Measurements from ENCODE around the gene AFF2. TPM values are rescaled to one million over a fixed set of nuclear protein-coding genes. Genes with fewer than 3 reads are reported as not detected.

AFF2 gene
- total RNA-seq, 1 experiment from 2014 or later: 0.05 TPM

- H3K27ac ChIP-seq (ENCODE audit: low read depth, low read length): no peak overlapping the region
- no peak overlapping the region for H3K4me3 ChIP-seq (replicated peaks in 1 of 2; ENCODE audit: low read depth in 1 of 2, low read length in 2 of 2)
- ATAC-seq (no peak), DNase-seq (ENCODE audit: low read depth, low spot score) (no peak)
- H3K9ac ChIP-seq (ENCODE audit: low read length): no peak overlapping the region
- POLR2A ChIA-PET: no interaction called here
- H3K9me3 ChIP-seq (ENCODE audit: control insufficient read depth in 1 of 2, insufficient read depth in 1 of 2, low read depth in 1 of 2, low read length in 2 of 2): no peaks in the 10 kb centered on the region
- no peak overlapping the region for H3K4me2 ChIP-seq (ENCODE audit: low read length)
- no peaks in the 10 kb centered on the region for H4K20me1 ChIP-seq (ENCODE audit: insufficient read depth)
- BruUV-seq (replicated peaks): no TSS peak
- H3K79me2 ChIP-seq (ENCODE audit: insufficient read depth, low read length): no peaks in the 10 kb centered on the region
- H3K36me3 ChIP-seq (ENCODE audit: control insufficient read depth in 1 of 2, insufficient read depth in 2 of 2, low read length in 2 of 2): no peaks in the 10 kb centered on the region
- CTCF ChIA-PET: no interaction called here
- RAD21 ChIA-PET (ENCODE audit: low non-redundant PET in 1 of 2, low total read pairs in 2 of 2, uncharacterized antibody in 2 of 2, unreplicated experiment in 2 of 2): no interaction called here
- H3K27me3 ChIP-seq (ENCODE audit: insufficient read depth, low read length): no peaks in the 10 kb centered on the region
- no peak overlapping the region for H2AFZ ChIP-seq (ENCODE audit: low read depth, low read length, poor library complexity, severe bottlenecking)
- intact Hi-C loops (cut with micrococcal nuclease): no loop called here
- TF ChIP-seq ELF1 (IDR thresholded peaks at IDR 0.05; ENCODE audit: borderline replicate concordance, low read depth) (no peak), REST (IDR thresholded peaks at IDR 0.05; ENCODE audit: low read depth) (no peak), ZNF274 (IDR thresholded peaks at IDR 0.05; ENCODE audit: low read depth, low read length) (no peak), EZH2 (IDR thresholded peaks at IDR 0.05) (no peak), JUND (IDR thresholded peaks at IDR 0.05) (no peak), CEBPB (IDR thresholded peaks at IDR 0.05; ENCODE audit: low read depth) (no peak), EGR1 (IDR thresholded peaks at IDR 0.05; ENCODE audit: low read depth) (no peak), POLR2AphosphoS5 (IDR thresholded peaks at IDR 0.05; ENCODE audit: low read depth, low read length) (no peak), SIN3A (IDR thresholded peaks at IDR 0.05; ENCODE audit: low read depth) (no peak), TCF7L2 (IDR thresholded peaks at IDR 0.05; ENCODE audit: borderline replicate concordance, extremely low read depth, insufficient read depth, insufficient read length) (no peak), FOSL1 (IDR thresholded peaks at IDR 0.05; ENCODE audit: low read depth) (no peak), CTCF (IDR thresholded peaks at IDR 0.05 in 2 of 3, conservative IDR thresholded peaks at IDR 0.05 in 1 of 3; ENCODE audit: borderline replicate concordance in 1 of 3, insufficient read depth in 1 of 3, low read depth in 2 of 3, low read length in 2 of 3) (no peak), SP1 (IDR thresholded peaks at IDR 0.05; ENCODE audit: low read depth) (no peak), SRF (IDR thresholded peaks at IDR 0.05; ENCODE audit: low read depth) (no peak), YY1 (IDR thresholded peaks at IDR 0.05; ENCODE audit: extremely low read depth, insufficient replicate concordance, low read depth, low read length) (no peak), ZFX (IDR thresholded peaks at IDR 0.05) (no peak), POLR2A (IDR thresholded peaks at IDR 0.05; ENCODE audit: borderline replicate concordance, extremely low read depth, insufficient read depth, insufficient read length) (no peak), EZH2phosphoT487 (IDR thresholded peaks at IDR 0.05; ENCODE audit: borderline replicate concordance) (no peak)
- H3K4me1 ChIP-seq (ENCODE audit: control insufficient read depth in 1 of 2, insufficient read depth in 2 of 2, low read length in 2 of 2): no peaks in the 10 kb centered on the region
- no peaks in the 10 kb centered on the region for H3K9me2 ChIP-seq (ENCODE audit: insufficient read depth)
Measured at GRCh38 chrX:148552775-148553174, 52.4 kb downstream of the AFF2 start.

Data from HCT116 (cell line).